Measurements from ENCODE around the gene ADARB1.

GRCh38 chr21:45254460-45254930 is 180.1 kb downstream of the ADARB1 start:
- TF ChIP-seq CTCF (IDR thresholded peaks at IDR 0.05) (no peak), POLR2A (IDR thresholded peaks at IDR 0.05) (no peak)
